Tibial nerve (tissue), 4 donors: Measurements from ENCODE around the gene TNS3.

Experiments
- EP300 ChIP-seq, 2 donors: sonication (generic); formaldehyde crosslinking; IDR thresholded peaks; one replicate each; pipeline ENCODE4 v1.6.1; 2017; ENCODE audit warnings: antibody characterized with exemption in 2 of 2, mild to moderate bottlenecking in 1 of 2
- POLR2A ChIP-seq, 2 donors: fragments of 450-650 bp; IDR thresholded peaks; one replicate each; pipeline ENCODE4 v1.6.1; 2017; ENCODE audit warnings: antibody characterized with exemption in 2 of 2, mild to moderate bottlenecking in 2 of 2, moderate library complexity in 2 of 2
- TF ChIP-seq, protein P1 (sequence below), 5 experiments: fragments of 200-600 bp in 3 of 5; fragments of 450-650 bp in 2 of 5; sonication (generic) in 3 of 5; IDR thresholded peaks; one replicate each; pipeline ENCODE4 v1.5.1; 2016 to 2019; ENCODE audit warnings: antibody characterized with exemption in 5 of 5, mild to moderate bottlenecking in 3 of 5, moderate library complexity in 2 of 5

DNA sequence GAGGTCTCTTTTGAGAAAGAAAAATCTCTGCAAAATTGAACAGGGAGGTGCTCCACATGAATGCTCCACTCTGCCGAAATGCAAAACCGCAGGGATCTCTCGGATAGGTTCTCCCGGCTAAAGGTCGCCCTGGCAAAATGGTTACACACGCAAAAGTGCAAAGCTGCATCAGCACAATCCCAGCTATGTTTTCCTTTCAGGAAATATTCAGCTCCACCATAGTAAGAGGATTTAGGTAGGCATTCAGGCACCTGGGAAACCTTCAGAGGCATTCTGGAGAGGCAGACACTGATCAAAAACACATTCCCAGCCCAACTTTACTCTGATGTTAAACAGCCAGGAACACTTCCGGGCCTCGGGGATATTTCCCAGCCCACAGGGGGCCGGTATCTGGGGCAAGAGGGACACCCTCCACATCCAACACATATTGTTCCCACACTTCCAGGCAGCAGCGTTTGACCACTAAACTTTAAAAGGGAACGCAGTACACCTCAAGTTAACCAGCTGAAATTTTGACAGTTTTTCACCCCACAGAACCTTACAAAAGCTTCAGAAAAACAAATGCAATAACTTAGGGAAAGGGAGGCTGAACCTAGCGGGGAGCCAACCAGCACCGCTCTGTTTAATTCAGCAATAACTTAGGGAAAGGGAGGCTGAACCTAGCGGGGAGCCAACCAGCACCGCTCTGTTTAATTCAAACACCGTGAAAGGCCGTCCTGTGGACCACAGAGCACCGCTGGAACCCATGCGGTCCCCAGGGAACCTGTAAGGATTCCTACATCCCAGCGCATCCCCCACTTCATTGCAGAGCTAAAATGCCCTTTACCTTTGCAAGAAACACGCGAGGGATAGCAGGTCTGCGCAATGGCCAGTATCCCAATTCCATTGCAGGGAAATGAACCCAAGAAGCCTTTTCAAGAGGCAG is 45.9 kb downstream of the TNS3 start:
- TF ChIP-seq POLR2A (IDR thresholded peaks at IDR 0.05) (no peak), EP300 (IDR thresholded peaks at IDR 0.05) (no peak)
- TF ChIP-seq, protein P1, sequence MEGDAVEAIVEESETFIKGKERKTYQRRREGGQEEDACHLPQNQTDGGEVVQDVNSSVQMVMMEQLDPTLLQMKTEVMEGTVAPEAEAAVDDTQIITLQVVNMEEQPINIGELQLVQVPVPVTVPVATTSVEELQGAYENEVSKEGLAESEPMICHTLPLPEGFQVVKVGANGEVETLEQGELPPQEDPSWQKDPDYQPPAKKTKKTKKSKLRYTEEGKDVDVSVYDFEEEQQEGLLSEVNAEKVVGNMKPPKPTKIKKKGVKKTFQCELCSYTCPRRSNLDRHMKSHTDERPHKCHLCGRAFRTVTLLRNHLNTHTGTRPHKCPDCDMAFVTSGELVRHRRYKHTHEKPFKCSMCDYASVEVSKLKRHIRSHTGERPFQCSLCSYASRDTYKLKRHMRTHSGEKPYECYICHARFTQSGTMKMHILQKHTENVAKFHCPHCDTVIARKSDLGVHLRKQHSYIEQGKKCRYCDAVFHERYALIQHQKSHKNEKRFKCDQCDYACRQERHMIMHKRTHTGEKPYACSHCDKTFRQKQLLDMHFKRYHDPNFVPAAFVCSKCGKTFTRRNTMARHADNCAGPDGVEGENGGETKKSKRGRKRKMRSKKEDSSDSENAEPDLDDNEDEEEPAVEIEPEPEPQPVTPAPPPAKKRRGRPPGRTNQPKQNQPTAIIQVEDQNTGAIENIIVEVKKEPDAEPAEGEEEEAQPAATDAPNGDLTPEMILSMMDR (IDR thresholded peaks at IDR 0.05), result no peak
